Uterus (tissue), 4 donors: ENCODE data around the gene TTC6. TPM values are rescaled to one million over a fixed set of nuclear protein-coding genes. Genes with fewer than 3 reads are reported as not detected.

ENCODE experiments used
- DNase-seq, 2 donors: peaks; one replicate each; pipeline ENCODE4 v3.0.0-alpha.2; 2019 to 2020
- H3K27ac ChIP-seq, 2 donors: fragments of 200-600 bp; sonication (generic); 1 replicate in 1 of 2; 2 replicates in 1 of 2; pipeline ENCODE4 v1.5.1; 2016 to 2018
- H3K27me3 ChIP-seq, 2 donors: fragments of 200-600 bp; sonication (generic); one replicate each; pipeline ENCODE4 v1.5.1; 2018 to 2019; ENCODE audit warnings: control low read depth in 1 of 2
- H3K36me3 ChIP-seq, 2 donors: fragments of 200-600 bp; sonication (generic); one replicate each; pipeline ENCODE4 v1.5.1; 2019; ENCODE audit warnings: control low read depth in 1 of 2
- H3K4me1 ChIP-seq, 2 donors: fragments of 200-600 bp; sonication (generic); one replicate each; pipeline ENCODE4 v1.5.1; 2018 to 2019; ENCODE audit warnings: control low read depth in 1 of 2
- H3K4me3 ChIP-seq, 2 donors: fragments of 200-600 bp; sonication (generic); 1 replicate in 1 of 2; 2 replicates in 1 of 2; pipeline ENCODE4 v1.5.1; 2018 to 2019; ENCODE audit warnings: mild to moderate bottlenecking in 1 of 2
- H3K9me3 ChIP-seq, 2 donors: fragments of 200-600 bp; sonication (generic); one replicate each; pipeline ENCODE4 v1.5.1; 2019; ENCODE audit warnings: control low read depth in 1 of 2
- CTCF ChIP-seq, 4 experiments: fragments of 200-600 bp in 2 of 4; fragments of 450-650 bp in 2 of 4; sonication (generic) in 2 of 4; IDR thresholded peaks; one replicate each; pipeline ENCODE4 v1.5.1; 2016 to 2019; ENCODE audit warnings: antibody characterized with exemption in 4 of 4, mild to moderate bottlenecking in 2 of 4, moderate library complexity in 1 of 4
- POLR2A ChIP-seq, 2 donors: fragments of 450-650 bp; IDR thresholded peaks; one replicate each; pipeline ENCODE4 v1.6.1; 2016; ENCODE audit warnings: antibody characterized with exemption in 2 of 2, mild to moderate bottlenecking in 1 of 2, moderate library complexity in 1 of 2
- intact Hi-C: fragments of 100-400 bp; cut with DNase I; formaldehyde crosslinking; loops from one replicate; pipeline ENCODE4 v1.15.1; 2023; ENCODE audit warnings: low total_unique reads
- total RNA-seq, 4 donors: library from RNA; depleted of rRNA in 3 of 4; stranded (reverse); fragments of >200 nt in 3 of 4; gene quantifications; one replicate each; pipeline versions ENCODE4 v1.1.0 to v1.2.4, GENCODE V29; 2014 to 2023
- donor health status: DM: yes; HTN: yes; CAD: no.

The TTC6 gene
- total RNA-seq, 4 donors from 2014 or later: 0.07 TPM; not detected in 3

- Histone ChIP-seq H3K27me3 (peaks cover 0 to 5% of the 10 kb centered on the region in 2 donors), H3K9me3 (no peaks in the 10 kb centered on the region), H3K36me3 (no peaks in the 10 kb centered on the region), H3K27ac (no peak overlapping the region), H3K4me3 (no peak overlapping the region), H3K4me1 (no peaks in the 10 kb centered on the region)
- no peak for TF ChIP-seq POLR2A (IDR thresholded peaks at IDR 0.05)
- TF ChIP-seq CTCF (IDR thresholded peaks at IDR 0.05): no peak
- no peak for DNase-seq
- intact Hi-C loops: no loop called here
These were observed 30.5 kb downstream of the TTC6 start for GRCh38 chr14:37625597-37626595.

GRCh38 chr14:37637341-37637740 is 41.9 kb downstream of the TTC6 start:
- Histone ChIP-seq H3K36me3 (no peaks in the 10 kb centered on the region), H3K4me3 (no peak overlapping the region), H3K27me3 (no peaks in the 10 kb centered on the region), H3K9me3 (no peaks in the 10 kb centered on the region), H3K27ac (no peak overlapping the region), H3K4me1 (no peaks in the 10 kb centered on the region)
- no peak for DNase-seq
- TF ChIP-seq POLR2A (IDR thresholded peaks at IDR 0.05): no peak
- no peak for TF ChIP-seq CTCF (IDR thresholded peaks at IDR 0.05)
- intact Hi-C loops: no loop called here

DNA sequence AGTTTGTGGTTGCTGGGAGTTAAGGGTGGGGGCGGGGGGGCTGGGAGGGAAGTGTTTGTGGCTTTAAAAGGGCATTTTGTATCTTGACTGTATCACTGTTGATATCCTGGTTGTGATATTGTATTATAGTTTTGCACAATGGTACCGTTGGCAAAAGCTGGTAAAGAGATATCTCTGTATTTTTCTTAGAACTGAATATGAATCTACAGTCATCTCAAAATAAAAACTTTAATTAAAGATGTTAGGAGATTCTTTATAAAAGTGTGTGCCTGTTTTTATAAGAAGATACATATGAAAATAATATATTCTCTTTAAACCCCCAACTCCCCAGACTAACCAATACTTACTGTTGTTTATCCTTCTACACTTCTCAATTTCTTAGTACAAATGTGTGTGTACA is 43.2 kb downstream of the TTC6 start:
- DNase-seq: no peak
- intact Hi-C loops: no loop called here
- TF ChIP-seq POLR2A (IDR thresholded peaks at IDR 0.05) (no peak), CTCF (IDR thresholded peaks at IDR 0.05) (no peak)
- Histone ChIP-seq H3K9me3 (no peaks in the 10 kb centered on the region), H3K27me3 (no peaks in the 10 kb centered on the region), H3K36me3 (no peaks in the 10 kb centered on the region), H3K4me3 (no peak overlapping the region), H3K4me1 (no peaks in the 10 kb centered on the region), H3K27ac (no peak overlapping the region)

DNA sequence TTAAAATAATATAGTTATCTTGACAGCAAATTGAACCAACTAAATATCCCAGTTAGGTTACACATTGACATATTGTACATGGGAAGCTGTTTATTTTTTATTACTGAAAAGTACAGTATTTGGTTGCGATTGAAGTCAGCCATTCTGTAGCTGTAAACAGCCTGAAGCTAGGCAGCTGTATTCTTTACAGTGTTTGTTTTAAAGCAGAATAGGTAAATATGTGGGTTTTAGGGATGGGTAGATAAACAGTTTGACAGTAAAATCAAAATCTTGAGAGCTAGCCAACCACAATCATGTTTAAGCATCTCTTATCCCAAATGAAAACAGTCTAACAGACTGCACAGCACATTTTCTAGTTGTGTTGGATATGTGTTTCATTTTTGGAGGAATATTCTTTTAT is 45.7 kb downstream of the TTC6 start:
- intact Hi-C loops: no loop called here
- TF ChIP-seq CTCF (IDR thresholded peaks at IDR 0.05) (no peak), POLR2A (IDR thresholded peaks at IDR 0.05) (no peak)
- Histone ChIP-seq H3K4me3 (no peak overlapping the region), H3K27me3 (no peaks in the 10 kb centered on the region), H3K9me3 (no peaks in the 10 kb centered on the region), H3K36me3 (no peaks in the 10 kb centered on the region), H3K27ac (no peak overlapping the region), H3K4me1 (no peaks in the 10 kb centered on the region)
- DNase-seq: no peak

DNA sequence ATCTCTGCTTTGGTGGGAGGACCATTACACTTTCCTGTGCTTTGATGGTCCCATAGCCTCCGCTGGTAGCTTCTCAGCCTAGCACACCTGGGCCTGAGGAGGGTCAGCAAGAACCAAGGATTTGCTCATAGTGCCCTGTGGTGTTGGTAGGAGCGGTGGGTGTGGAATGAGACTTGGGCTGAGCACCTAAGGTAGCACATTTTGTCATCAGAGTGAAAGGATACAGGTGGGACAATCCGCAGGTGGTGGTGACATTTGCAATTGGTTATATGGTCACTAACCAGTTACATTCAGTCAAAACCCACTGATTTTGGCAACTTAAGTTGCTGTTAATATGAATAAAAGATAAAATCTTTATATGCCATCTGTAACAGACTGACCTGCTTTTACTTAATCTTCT is 46.7 kb downstream of the TTC6 start:
- H3K36me3 ChIP-seq: no peaks in the 10 kb centered on the region
- no peaks in the 10 kb centered on the region for H3K27me3 ChIP-seq
- H3K4me1 ChIP-seq: no peaks in the 10 kb centered on the region
- TF ChIP-seq POLR2A (IDR thresholded peaks at IDR 0.05): no peak
- DNase-seq: no peak
- H3K4me3 ChIP-seq: no peak overlapping the region
- intact Hi-C loops: no loop called here
- no peaks in the 10 kb centered on the region for H3K9me3 ChIP-seq
- H3K27ac ChIP-seq: no peak overlapping the region
